Spleen (tissue), 11 donors: Measurements from ENCODE around the gene CRYBB2. TPM values are rescaled to one million over a fixed set of nuclear protein-coding genes. Genes with fewer than 3 reads are reported as not detected.
A peak's percentile ranks its signal among the peaks of the same experiment; 100 is the strongest.
"Not testable (repeated sequence)": the region's sequence is repeated elsewhere in the genome, so short reads cannot be mapped to it uniquely, and the experiment has no call there.

Experiments used
- DNase-seq: peaks from one replicate; pipeline ENCODE4 v3.0.0-alpha.2; 2020
- H3K27ac ChIP-seq, 8 donors: fragments of 200-600 bp; sonication (generic) in 7 of 8; 1 replicate in 4 of 8; 2 replicates in 4 of 8; pipeline versions ENCODE4 v1.5.0 to v1.8.0; 2016 to 2021; ENCODE audit warnings: inconsistent platforms in 4 of 8, mild to moderate bottlenecking in 4 of 8, moderate library complexity in 1 of 8
- H3K27me3 ChIP-seq, 7 donors: fragments of 200-600 bp; sonication (generic) in 6 of 7; replicated peaks in 1 of 7; 1 replicate in 4 of 7; 2 replicates in 3 of 7; pipeline versions ENCODE4 v1.5.0 to v1.8.0; 2016 to 2021; ENCODE audit warnings: inconsistent platforms in 3 of 7, mild to moderate bottlenecking in 1 of 7
- H3K36me3 ChIP-seq, 6 donors: fragments of 200-600 bp; sonication (generic) in 5 of 6; 1 replicate in 4 of 6; 2 replicates in 2 of 6; pipeline versions ENCODE4 v1.5.0 to v1.8.0; 2016 to 2021; ENCODE audit warnings: inconsistent platforms in 2 of 6
- H3K4me1 ChIP-seq, 6 donors: fragments of 200-600 bp; sonication (generic) in 5 of 6; 1 replicate in 3 of 6; 2 replicates in 3 of 6; pipeline versions ENCODE4 v1.5.0 to v1.8.0; 2016 to 2021; ENCODE audit warnings: inconsistent platforms in 3 of 6
- H3K4me3 ChIP-seq, 8 donors: fragments of 200-600 bp; sonication (generic) in 7 of 8; 1 replicate in 4 of 8; 2 replicates in 4 of 8; pipeline versions ENCODE4 v1.5.0 to v1.8.0; 2016 to 2021; ENCODE audit warnings: inconsistent platforms in 4 of 8, mild to moderate bottlenecking in 4 of 8, moderate library complexity in 2 of 8
- H3K9me3 ChIP-seq, 8 donors: fragments of 200-600 bp; sonication (generic) in 7 of 8; 1 replicate in 4 of 8; 2 replicates in 4 of 8; pipeline versions ENCODE4 v1.5.0 to v1.8.0; 2016 to 2021; ENCODE audit warnings: inconsistent platforms in 4 of 8
- POLR2A ChIP-seq, 3 donors: fragments of 450-650 bp; IDR thresholded peaks; one replicate each; pipeline ENCODE4 v1.5.1; 2017; ENCODE audit warnings: antibody characterized with exemption in 3 of 3, mild to moderate bottlenecking in 1 of 3
- POLR2AphosphoS5 ChIP-seq, 3 donors: sonication (generic); formaldehyde crosslinking; IDR thresholded peaks; one replicate each; pipeline ENCODE4 v1.5.1; 2017; ENCODE audit warnings: antibody characterized with exemption in 3 of 3
- WGBS, 5 donors: extraction: QIAGEN DNeasy Blood & Tissue Kit in 3 of 5; methylation state at CpG; one replicate each; pipeline versions ENCODE4 v1.1.5 to v1.1.7; 2013 to 2018; 5-methylcytosine and 5-hydroxymethylcytosine counted together
- intact Hi-C: fragments of 100-400 bp; cut with DNase I; formaldehyde crosslinking; loops from one replicate; pipeline ENCODE4 v1.15.0; 2023; ENCODE audit warnings: low total_unique reads
- polyA plus RNA-seq, 3 donors: library from polyadenylated mRNA; stranded (reverse); fragments of 200-250 nt; gene quantifications; one replicate each; pipeline ENCODE4 v1.2.1, GENCODE V29; 2013
- total RNA-seq, 7 donors: library from RNA; depleted of rRNA in 3 of 7; stranded (reverse); fragments of >200 nt in 3 of 7; fragmentation: NEBNext Ultra II Directional in 4 of 7; extraction: Animal tissue kit (Norgen Biotek cat#: 25700) in 4 of 7; gene quantifications; one replicate each; pipeline versions ENCODE4 v1.1.0 to v1.2.1, GENCODE V29; 2016 to 2021
- TF ChIP-seq, protein P1 (sequence below), 11 experiments: fragments of 200-600 bp in 7 of 11; fragments of 450-650 bp in 4 of 11; sonication (generic) in 4 of 11; IDR thresholded peaks in 8 of 11; conservative IDR thresholded peaks in 3 of 11; 1 replicate in 7 of 11; 2 replicates in 4 of 11; pipeline versions ENCODE4 v1.4.0 to v1.8.0; 2016 to 2021; ENCODE audit warnings: antibody characterized with exemption in 11 of 11, inconsistent platforms in 4 of 11, mild to moderate bottlenecking in 1 of 11
- donor health status: healthy with polysubstance abuse.
- donor health status: DM: no; HTN: no; CAD: no; lungs with moderate emphysema.
- donor health status: DM: no; HTN: no; CAD: no.
- donor health status: Bipolar disorder and iron deficiency.
- donor health status: healthy.
- donor health status: DM: no; HTN: no; CAD: no.
- donor health status: DM: yes; HTN: yes; CAD: no.

CRYBB2 gene
- total and polyA plus RNA-seq, 10 donors: 0.12 to 0.44 (median 0.15) TPM; not detected in 7

DNA sequence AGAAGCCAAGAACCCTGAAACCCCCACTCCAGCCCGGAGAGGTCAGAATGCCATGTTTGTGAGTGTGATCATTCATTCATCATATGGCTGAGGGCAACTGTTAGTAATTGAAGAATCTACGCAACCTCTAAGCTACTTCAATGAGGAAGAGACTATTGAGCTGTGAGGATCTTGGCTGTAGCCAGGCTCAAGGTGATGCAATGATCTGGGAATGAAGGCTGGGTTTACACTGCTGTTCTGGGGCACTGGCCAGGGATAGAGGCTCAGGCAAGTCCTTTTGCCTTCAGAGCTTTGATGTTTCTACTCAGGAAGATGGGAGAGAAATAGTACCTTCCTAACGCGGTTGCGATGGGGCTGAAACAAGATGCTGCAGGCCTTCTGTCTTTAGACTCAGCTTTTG lies 12.9 kb downstream of the CRYBB2 start:
- intact Hi-C loops: no loop called here
- Histone ChIP-seq H3K27ac (no peak overlapping the region), H3K27me3 (peaks cover 0 to 54% (median 7%) of the 10 kb centered on the region in 7 donors), H3K9me3 (no peaks in the 10 kb centered on the region), H3K36me3 (no peaks in the 10 kb centered on the region), H3K4me1 (peaks cover 0 to 12% (median 5%) of the 10 kb centered on the region in 6 donors), H3K4me3 (no peak overlapping the region)
- WGBS, 5 donors: 64 to 93% (median 81%) methylated on average over 5 of the region's 5 CpGs
- no peak for DNase-seq
- no peak for TF ChIP-seq POLR2A (IDR thresholded peaks at IDR 0.05)
- TF ChIP-seq, protein P1, sequence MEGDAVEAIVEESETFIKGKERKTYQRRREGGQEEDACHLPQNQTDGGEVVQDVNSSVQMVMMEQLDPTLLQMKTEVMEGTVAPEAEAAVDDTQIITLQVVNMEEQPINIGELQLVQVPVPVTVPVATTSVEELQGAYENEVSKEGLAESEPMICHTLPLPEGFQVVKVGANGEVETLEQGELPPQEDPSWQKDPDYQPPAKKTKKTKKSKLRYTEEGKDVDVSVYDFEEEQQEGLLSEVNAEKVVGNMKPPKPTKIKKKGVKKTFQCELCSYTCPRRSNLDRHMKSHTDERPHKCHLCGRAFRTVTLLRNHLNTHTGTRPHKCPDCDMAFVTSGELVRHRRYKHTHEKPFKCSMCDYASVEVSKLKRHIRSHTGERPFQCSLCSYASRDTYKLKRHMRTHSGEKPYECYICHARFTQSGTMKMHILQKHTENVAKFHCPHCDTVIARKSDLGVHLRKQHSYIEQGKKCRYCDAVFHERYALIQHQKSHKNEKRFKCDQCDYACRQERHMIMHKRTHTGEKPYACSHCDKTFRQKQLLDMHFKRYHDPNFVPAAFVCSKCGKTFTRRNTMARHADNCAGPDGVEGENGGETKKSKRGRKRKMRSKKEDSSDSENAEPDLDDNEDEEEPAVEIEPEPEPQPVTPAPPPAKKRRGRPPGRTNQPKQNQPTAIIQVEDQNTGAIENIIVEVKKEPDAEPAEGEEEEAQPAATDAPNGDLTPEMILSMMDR (IDR thresholded peaks at IDR 0.05 in 8 of 11, conservative IDR thresholded peaks at IDR 0.05 in 3 of 11): no peak
- no peak for TF ChIP-seq POLR2AphosphoS5 (IDR thresholded peaks at IDR 0.05)

DNA sequence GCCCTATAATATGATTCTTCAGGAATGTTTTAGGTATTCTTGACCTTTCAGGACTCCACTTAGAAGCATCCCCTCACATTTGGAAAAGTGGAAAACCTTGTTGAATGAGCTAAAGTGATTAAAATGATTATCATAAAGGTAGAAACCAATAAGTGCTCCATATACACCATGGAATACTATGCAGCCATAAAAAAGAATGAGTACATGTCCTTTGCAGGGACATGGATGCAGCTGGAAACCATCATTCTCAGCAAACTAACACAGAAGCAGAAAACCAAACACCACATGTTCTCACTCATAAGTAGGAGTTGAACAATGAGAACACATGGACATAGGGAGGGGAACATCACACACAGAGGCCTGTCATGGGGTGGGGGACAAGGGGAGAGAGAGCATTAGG lies 14.3 kb downstream of the CRYBB2 start:
- H3K4me3 ChIP-seq, H3K36me3 ChIP-seq, intact Hi-C loops, H3K9me3 ChIP-seq, DNase-seq, H3K27ac ChIP-seq: not testable (repeated sequence)
- Histone ChIP-seq H3K4me1 (peaks cover 0 to 12% (median 5%) of the 10 kb centered on the region in 6 donors), H3K27me3 (peaks cover 0 to 59% (median 7%) of the 10 kb centered on the region in 7 donors)

DNA sequence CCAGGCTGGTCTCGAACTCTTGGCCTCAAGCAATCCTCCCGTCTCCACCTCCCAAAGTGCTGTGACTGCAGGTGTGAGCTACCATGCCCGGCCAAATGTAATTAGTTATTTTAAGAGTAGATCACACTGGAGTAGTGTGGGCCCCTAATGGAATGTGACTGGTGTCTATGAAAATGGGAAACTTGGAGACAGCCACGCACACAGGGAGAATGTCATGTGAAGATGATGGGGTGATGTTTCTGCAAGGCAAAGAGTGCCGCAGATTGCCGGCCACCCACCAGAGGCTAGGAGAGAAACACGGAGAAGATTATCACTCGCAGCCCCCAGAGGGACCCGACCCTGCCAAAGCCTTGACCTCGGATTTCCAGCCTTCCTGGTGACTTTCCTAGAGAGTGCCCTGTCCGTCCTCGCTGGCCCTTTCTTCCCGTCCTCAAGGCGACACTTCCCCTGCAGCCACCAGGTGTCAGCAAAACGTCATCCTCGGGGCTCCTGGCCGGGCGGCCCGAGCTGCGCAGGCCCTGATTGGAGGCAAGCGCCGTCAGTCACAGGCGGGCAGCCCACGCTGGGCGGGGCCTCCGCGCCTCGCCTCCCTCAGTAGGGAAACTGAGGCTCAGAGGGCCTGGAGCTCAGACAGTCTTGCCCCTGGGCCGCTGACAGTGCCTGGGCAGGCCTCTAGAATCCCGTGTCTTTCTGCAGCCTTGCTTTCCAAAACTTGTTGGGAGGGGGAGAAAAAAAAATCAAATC lies 16.3 kb downstream of the CRYBB2 start:
- Histone ChIP-seq H3K4me1 (peaks cover 0 to 12% (median 5%) of the 10 kb centered on the region in 6 donors), H3K27me3 (peaks cover 0 to 62% (median 7%) of the 10 kb centered on the region in 7 donors), H3K36me3 (no peaks in the 10 kb centered on the region), H3K27ac (no peak overlapping the region), H3K4me3 (no peak overlapping the region), H3K9me3 (no peaks in the 10 kb centered on the region)
- DNase-seq: peak; percentile 86
- TF ChIP-seq, protein P1 (IDR thresholded peaks at IDR 0.05 in 8 of 11, conservative IDR thresholded peaks at IDR 0.05 in 3 of 11): peak in 9 of 11 experiments; percentile 23 to 69 (median 56)
- TF ChIP-seq POLR2A (IDR thresholded peaks at IDR 0.05): no peak
- TF ChIP-seq POLR2AphosphoS5 (IDR thresholded peaks at IDR 0.05): peak in 2 of 3 donors; percentile 30 to 46
- intact Hi-C loops: no loop called here
- WGBS, 5 donors: 12 to 22% (median 14%) methylated on average over 16 to 30 of the region's 30 CpGs

DNA sequence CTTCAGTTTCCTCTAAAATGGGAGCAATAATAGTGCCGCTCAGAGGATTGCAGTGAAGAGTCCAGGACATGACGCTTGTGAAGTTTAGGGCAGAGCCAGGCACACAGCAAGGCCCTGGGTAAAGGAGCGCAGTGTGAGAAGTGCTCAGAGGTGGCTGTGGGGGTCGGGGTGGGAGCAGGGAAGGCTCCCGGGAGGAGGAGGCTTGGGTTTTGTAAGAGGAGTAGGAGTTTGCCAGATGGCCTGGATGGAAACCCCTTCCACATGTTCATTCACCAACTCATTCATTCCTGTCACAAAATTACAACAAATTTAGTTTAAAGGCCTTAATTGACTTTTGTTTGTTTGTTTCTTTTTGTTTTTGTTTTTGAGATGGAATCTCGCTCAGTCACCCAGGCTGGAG lies 17.0 kb downstream of the CRYBB2 start:
- Histone ChIP-seq H3K4me3 (no peak overlapping the region), H3K4me1 (peaks cover 0 to 12% (median 5%) of the 10 kb centered on the region in 6 donors), H3K27me3 (peaks cover 0 to 62% (median 7%) of the 10 kb centered on the region in 7 donors), H3K27ac (no peak overlapping the region), H3K9me3 (no peaks in the 10 kb centered on the region), H3K36me3 (no peaks in the 10 kb centered on the region)
- no peak for DNase-seq
- intact Hi-C loops: no loop called here
- TF ChIP-seq, protein P1 (IDR thresholded peaks at IDR 0.05 in 8 of 11, conservative IDR thresholded peaks at IDR 0.05 in 3 of 11): no peak
- TF ChIP-seq POLR2AphosphoS5 (IDR thresholded peaks at IDR 0.05) (no peak), POLR2A (IDR thresholded peaks at IDR 0.05) (no peak)
- WGBS, 5 donors: 82 to 90% (median 84%) methylated on average over 6 of the region's 6 CpGs
